Right lobe of liver (tissue), 4 donors: ENCODE results near the gene CD72.

Experiments
- CTCF ChIP-seq, 4 donors: fragments of 200-600 bp in 3 of 4; fragments of 450-650 bp in 1 of 4; IDR thresholded peaks; one replicate each; pipeline versions ENCODE4 v1.5.1 to v1.8.0; 2016 to 2022; ENCODE audit warnings: antibody characterized with exemption in 4 of 4, mild to moderate bottlenecking in 2 of 4
- POLR2A ChIP-seq: fragments of 450-650 bp; IDR thresholded peaks from one replicate; pipeline ENCODE4 v1.6.1; 2017; ENCODE audit warnings: antibody characterized with exemption, mild to moderate bottlenecking
- donor health status: DM: no; HTN: no; CAD: no.
- donor health status: DM: no; HTN: no; CAD: no.
- donor health status: DM: no; HTN: yes; CAD: no.

DNA sequence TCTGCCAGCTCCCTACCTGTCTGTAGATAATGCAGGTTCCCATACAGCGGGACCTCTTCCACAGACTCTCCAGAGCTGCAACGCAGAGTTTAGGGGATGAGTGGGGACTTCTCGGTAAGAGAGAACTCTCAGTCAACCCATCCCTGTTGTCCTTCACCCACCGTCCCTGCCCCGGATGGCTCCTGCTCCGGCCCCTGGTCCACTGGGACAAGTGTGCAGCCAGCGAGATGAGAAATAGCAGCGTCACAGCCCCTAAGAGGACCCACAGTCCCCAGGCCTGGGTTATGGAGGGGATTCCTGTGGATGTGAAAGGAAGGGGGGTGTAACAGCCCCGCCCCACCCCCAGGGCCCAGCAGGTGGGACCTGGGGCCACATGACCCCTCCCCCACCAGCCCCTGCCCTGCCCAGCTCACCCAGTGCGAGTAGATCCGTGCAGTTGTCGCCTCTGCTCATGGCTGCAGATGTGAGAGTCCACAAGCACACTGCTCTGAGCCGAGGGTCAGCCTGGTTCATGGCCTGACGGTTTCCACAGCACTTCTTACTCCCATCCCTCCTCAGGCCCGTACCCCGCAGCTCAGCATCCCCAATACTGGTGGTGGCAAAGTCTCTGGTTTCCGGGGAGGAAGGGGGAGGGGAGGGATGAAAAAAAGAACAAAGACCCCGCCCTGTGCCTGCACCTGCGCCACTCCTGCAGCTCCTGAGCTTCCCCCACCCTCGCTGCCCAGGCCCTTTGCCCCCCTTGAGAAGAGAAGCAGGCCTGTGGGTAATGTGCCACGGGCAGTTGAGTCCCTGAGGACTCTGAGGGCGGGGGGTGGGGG is 32.3 kb upstream of the CD72 start, which contains the start of gene SIT1:
- TF ChIP-seq CTCF (IDR thresholded peaks at IDR 0.05) = no peak
- no peak for TF ChIP-seq POLR2A
